T-helper 2 cell (primary cell): Measurements from ENCODE around the gene AKAP8L.
A peak's percentile ranks its signal among the peaks of the same experiment; 100 is the strongest.
"Not testable (repeated sequence)": the region's sequence is repeated elsewhere in the genome, so short reads cannot be mapped to it uniquely, and the experiment has no call there.

ENCODE experiments used
- DNase-seq, 5 experiments: peaks; one replicate each; pipeline versions ENCODE4 v3.0.0 to v3.0.0-alpha.2; 2012 to 2022

AKAP8L gene

GRCh38 chr19:15417699-15418098 is 1.1 kb downstream of the AKAP8L start:
- DNase-seq, result no peak

- DNase-seq, result peak in 1 of 5 experiments; percentile 41
Measured at GRCh38 chr19:15412832-15413231, 6.0 kb downstream of the AKAP8L start.

- DNase-seq, result not testable (repeated sequence)
Measured at GRCh38 chr19:15411351-15411750, 7.4 kb downstream of the AKAP8L start.

- no peak for DNase-seq
Measured at GRCh38 chr19:15404780-15405211, 14.0 kb downstream of the AKAP8L start.

- DNase-seq, result no peak
Measured at GRCh38 chr19:15404097-15404779, 14.6 kb downstream of the AKAP8L start.

- DNase-seq, result no peak
Measured at GRCh38 chr19:15403151-15403531, 15.6 kb downstream of the AKAP8L start.

GRCh38 chr19:15402411-15403150 is 16.2 kb downstream of the AKAP8L start:
- DNase-seq, result no peak

GRCh38 chr19:15401397-15401710 is 17.4 kb downstream of the AKAP8L start:
- no peak for DNase-seq

- DNase-seq, result no peak
Measured at GRCh38 chr19:15400521-15401396, 18.0 kb downstream of the AKAP8L start.

GRCh38 chr19:15399635-15400034 is 19.2 kb downstream of the AKAP8L start:
- no peak for DNase-seq

- no peak for DNase-seq
Measured at GRCh38 chr19:15399234-15399515, 19.6 kb downstream of the AKAP8L start.

GRCh38 chr19:15398501-15399233 is 20.1 kb downstream of the AKAP8L start:
- no peak for DNase-seq

- DNase-seq, result no peak
Measured at GRCh38 chr19:15397782-15398181, 21.0 kb downstream of the AKAP8L start.

GRCh38 chr19:15397236-15397635 is 21.6 kb downstream of the AKAP8L start:
- no peak for DNase-seq

GRCh38 chr19:15396436-15396835 is 22.4 kb downstream of the AKAP8L start:
- DNase-seq, result no peak

GRCh38 chr19:15395251-15395650 is 23.5 kb downstream of the AKAP8L start:
- DNase-seq, result not testable (repeated sequence)

GRCh38 chr19:15394426-15394825 is 24.4 kb downstream of the AKAP8L start:
- DNase-seq, result no peak

GRCh38 chr19:15393963-15394362 is 24.8 kb downstream of the AKAP8L start:
- DNase-seq, result no peak

GRCh38 chr19:15390814-15391213 is 28.0 kb downstream of the AKAP8L start:
- DNase-seq, result no peak

GRCh38 chr19:15381864-15382263 is 36.9 kb downstream of the AKAP8L start:
- DNase-seq, result no peak

GRCh38 chr19:15381429-15381828 is 37.4 kb downstream of the AKAP8L start:
- DNase-seq, result no peak

- DNase-seq, result peak in 1 of 5 experiments; percentile 70
Measured at GRCh38 chr19:15379999-15380647, 38.7 kb downstream of the AKAP8L start.
